ENCODE measurements around the gene SSU72.
"Not testable (repeated sequence)": the region's sequence is repeated elsewhere in the genome, so short reads cannot be mapped to it uniquely, and the experiment has no call there.

- not testable (repeated sequence) for TF ChIP-seq POLR2A, POLR2AphosphoS5, EP300, CTCF (IDR thresholded peaks at IDR 0.05)
These were observed 49.8 kb downstream of the SSU72 start for GRCh38 chr1:1524750-1525383.

All from stomach (tissue), 4 donors.